ENCODE data around the gene MBD2. TPM values are rescaled to one million over a fixed set of nuclear protein-coding genes. Genes with fewer than 3 reads are reported as not detected.
A peak's percentile ranks its signal among the peaks of the same experiment; 100 is the strongest.
"Not testable (repeated sequence)": the region's sequence is repeated elsewhere in the genome, so short reads cannot be mapped to it uniquely, and the experiment has no call there.

Gene MBD2
- total RNA-seq, 1 experiment from 2014 or later, result 18.8 TPM

DNA sequence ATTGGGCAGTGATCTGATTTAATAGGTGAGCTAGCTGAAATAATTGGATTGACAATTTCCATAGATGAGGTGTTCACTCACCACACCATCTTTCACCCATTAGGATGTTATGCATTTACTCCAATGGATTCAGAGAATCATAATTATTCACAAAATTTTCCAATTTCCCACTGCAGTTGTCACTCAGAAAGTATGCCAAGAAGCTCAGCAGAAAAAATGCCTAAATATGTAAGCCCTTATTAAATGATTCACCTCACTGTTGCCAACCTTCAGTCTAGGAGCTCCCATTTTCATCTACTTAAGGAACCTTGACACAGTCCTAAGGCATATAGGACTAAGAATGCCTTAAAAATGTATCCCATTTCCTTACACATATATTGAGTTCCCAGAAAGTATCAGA, 94.3 kb downstream of the MBD2 start:
- no peaks in the 10 kb centered on the region for H3K36me3 ChIP-seq
- no peak for DNase-seq
- H3K4me1 ChIP-seq, result no peaks in the 10 kb centered on the region
- H3K9me3 ChIP-seq (replicated peaks), result no peaks in the 10 kb centered on the region
- no peaks in the 10 kb centered on the region for H3K27me3 ChIP-seq
- no peak overlapping the region for H3K4me3 ChIP-seq
- no peak overlapping the region for H3K27ac ChIP-seq

DNA sequence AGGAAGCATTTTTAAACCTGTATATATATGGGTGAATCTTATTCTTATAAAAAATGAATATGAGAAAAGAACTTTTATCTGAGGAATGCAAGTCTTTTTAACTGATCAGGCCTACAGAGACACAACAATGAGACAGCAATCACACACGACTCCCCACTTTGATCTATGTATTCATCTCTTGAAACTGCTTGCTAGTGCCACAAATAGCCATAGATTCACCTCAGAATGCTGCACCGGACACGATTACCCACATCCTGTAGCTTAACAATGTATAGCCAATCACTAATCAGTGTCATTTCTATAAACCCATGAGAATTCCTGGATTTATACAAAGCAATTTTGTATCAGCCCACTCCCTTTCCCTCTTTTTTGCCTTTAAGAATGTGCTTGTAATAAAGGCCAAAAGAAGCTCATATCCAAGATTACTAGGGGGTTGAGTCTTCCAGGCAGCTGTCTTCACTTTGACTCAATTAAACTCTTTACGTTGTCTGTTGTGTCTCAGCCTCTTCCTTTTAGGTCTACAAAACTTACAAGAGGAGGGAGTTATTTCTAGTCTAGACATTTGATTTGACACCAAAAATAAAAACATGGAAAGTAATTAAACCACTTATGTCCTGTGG, 94.9 kb downstream of the MBD2 start:
- Histone ChIP-seq H3K27ac (no peak overlapping the region), H3K27me3 (no peaks in the 10 kb centered on the region), H3K4me3 (no peak overlapping the region), H3K4me1 (no peaks in the 10 kb centered on the region), H3K9me3 (replicated peaks) (no peaks in the 10 kb centered on the region), H3K36me3 (no peaks in the 10 kb centered on the region)
- no peak for DNase-seq

DNA sequence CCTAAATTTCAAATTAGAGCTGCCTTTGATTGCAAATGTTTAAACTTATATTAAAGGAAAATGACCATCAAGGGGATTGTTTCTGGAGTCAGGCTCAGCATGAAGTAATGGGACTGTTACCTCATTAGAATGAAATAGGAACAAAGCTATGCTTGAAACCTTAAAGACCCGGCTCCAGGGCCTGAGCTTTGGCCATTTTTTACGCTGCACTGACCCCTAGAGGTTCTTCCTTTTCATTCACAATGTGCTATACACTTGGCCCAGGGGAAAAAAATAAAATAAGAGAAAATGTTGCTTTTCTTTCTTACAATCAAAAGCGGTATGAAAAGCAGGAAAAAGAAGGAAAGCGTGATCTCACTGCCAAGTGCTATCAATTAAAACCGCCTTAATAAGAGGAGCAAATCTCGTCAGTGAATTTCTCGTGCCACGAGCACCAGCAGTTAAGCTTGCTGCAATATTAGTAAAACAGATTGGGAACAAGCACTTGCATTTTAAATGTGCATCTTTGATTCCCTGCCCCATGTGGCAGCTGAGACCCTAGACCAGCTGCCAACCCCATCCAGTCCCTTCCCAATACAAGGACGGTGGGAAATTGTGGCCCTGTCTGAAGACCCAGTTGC, 96.6 kb downstream of the MBD2 start:
- Histone ChIP-seq H3K4me1 (no peaks in the 10 kb centered on the region), H3K36me3 (no peaks in the 10 kb centered on the region), H3K4me3 (no peak overlapping the region), H3K9me3 (replicated peaks) (no peaks in the 10 kb centered on the region), H3K27ac (no peak overlapping the region), H3K27me3 (no peaks in the 10 kb centered on the region)
- DNase-seq, result peak; percentile 28 to 68

DNA sequence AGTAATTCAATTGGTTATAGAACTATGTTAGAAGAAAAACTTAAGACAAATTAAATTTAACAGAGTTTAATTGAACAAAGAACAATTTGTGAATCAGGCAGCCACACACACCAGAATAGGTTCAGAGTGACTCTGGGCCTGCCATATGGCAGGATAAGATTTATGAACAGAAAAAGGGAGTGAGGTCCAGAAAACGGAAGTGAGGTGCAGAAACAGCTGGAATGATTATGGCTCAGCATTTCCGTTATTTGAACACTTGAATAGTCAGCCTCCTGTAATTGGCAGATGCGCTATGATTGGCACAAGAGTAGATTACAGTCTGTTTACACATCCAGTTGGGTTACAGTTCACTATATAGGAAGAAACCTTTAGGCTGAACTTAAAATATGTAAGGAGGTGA, 99.0 kb downstream of the MBD2 start:
- H3K9me3 ChIP-seq (replicated peaks), result 0 out of 2 replicates have a peak, but pooled peaks cover under 1% of the 10 kb centered on the region

DNA sequence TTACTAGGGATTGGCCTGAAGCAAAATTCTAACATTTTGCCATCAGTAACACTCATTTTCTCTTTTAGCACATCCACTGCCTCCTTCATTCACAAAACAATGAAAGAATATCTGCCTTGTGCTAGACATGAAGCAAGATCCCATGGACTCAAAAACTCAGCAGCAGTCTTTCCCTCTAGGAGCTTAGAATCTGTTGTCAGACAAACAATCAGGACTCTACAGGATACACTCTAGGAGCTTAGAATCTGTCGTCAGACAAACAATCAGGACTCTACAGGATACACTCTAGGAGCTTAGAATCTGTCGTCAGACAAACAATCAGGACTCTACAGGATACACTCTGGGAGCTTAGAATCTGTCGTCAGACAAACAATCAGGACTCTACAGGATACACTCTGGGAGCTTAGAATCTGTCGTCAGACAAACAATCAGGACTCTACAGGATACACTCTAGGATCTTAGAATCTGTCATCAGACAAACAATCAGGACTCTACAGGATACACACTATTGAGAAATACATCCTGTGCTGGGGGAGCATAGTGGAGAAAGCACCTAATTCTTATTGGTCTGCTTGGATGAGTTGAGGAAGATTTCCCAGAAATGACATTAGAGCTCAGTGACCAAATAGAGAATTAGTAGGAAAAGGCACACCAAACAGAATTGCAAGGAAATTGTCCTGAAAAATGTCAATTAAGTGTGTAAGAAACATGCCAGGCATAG, 100.6 kb downstream of the MBD2 start:
- not testable (repeated sequence) for H3K9me3 ChIP-seq (replicated peaks); H3K4me1 ChIP-seq; H3K36me3 ChIP-seq; H3K27ac ChIP-seq; H3K27me3 ChIP-seq; DNase-seq; H3K4me3 ChIP-seq

More for the DNA sequence above, 99.0 kb downstream of the MBD2 start:
- Histone ChIP-seq H3K4me3 (no peak overlapping the region), H3K27me3 (no peaks in the 10 kb centered on the region), H3K27ac (no peak overlapping the region), H3K4me1 (no peaks in the 10 kb centered on the region), H3K36me3 (no peaks in the 10 kb centered on the region)
- no peak for DNase-seq

DNA sequence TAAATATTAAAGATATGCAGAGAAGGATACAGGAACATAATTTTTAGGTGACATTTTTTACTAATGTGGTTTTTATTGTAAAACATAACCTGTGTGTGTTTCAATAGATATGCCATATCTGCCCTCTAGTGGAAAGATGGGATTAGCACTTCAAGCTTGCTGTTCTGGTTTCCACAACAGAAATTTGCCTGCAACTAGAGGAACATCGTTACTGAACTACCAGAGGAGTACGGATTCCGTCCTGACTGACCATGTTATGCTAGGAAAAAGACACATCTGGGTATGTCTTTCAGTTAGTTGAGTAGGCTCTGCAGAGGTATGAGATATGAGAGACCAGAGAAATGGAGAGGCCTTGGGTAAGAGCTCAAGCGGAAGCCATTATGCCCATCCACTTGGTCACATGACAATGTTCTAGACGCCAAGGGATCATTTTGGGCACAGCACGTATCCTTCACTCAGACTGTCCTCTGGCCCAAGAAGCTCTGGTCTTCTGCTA, 104.9 kb downstream of the MBD2 start:
- H3K4me1 ChIP-seq, result no peaks in the 10 kb centered on the region
- no peaks in the 10 kb centered on the region for H3K36me3 ChIP-seq
- H3K9me3 ChIP-seq (replicated peaks), result 0 out of 2 replicates have a peak, but pooled peaks cover 2% of the 10 kb centered on the region
- H3K27me3 ChIP-seq, result no peaks in the 10 kb centered on the region
- peak overlapping the region; percentile 59 for H3K4me3 ChIP-seq
- DNase-seq, result peak; percentile 28 to 70
- H3K27ac ChIP-seq, result no peak overlapping the region

DNA sequence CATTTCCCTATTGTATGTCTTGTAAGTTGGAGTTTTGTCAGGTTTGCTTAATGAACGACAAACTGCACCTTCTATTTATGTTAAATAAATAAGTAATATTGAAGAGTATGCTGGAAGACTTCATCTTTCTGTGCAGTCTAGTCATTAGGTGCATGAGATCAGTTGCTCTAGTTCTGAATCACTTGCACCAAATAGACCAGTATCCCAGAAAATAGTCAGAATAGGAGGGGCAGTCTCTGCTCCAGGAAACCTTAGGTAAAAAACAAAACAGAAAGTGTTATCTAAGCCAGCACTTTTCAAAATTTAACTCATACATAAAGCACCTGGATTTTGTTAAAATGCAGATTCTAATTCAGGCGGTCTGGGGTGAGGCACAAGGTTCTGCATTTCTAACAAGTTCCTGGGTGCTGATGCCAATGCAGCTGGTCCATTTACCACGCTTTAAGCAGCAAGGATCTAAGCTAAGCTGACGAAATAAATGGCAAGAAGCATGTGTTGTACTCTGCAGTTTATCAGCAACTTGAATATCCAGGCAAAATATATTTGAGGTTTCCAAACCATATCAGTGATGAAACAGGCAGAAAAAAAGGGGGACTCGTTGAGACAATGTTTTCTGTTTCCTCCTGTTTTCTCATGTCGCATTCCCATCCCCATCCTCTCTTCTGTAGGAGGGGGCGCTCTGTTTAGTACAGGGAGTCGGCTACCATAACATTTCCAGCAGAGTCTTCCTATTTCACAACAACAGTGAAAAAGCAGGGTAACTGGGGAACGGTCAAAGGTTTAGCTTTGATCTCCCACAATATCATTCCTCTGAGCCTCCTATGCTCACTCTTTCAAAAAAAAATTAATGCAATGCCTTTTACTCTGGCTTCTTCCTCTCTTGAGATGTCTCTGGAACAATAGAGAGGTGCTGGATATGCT, 106.4 kb downstream of the MBD2 start:
- H3K27me3 ChIP-seq, result no peaks in the 10 kb centered on the region

DNA sequence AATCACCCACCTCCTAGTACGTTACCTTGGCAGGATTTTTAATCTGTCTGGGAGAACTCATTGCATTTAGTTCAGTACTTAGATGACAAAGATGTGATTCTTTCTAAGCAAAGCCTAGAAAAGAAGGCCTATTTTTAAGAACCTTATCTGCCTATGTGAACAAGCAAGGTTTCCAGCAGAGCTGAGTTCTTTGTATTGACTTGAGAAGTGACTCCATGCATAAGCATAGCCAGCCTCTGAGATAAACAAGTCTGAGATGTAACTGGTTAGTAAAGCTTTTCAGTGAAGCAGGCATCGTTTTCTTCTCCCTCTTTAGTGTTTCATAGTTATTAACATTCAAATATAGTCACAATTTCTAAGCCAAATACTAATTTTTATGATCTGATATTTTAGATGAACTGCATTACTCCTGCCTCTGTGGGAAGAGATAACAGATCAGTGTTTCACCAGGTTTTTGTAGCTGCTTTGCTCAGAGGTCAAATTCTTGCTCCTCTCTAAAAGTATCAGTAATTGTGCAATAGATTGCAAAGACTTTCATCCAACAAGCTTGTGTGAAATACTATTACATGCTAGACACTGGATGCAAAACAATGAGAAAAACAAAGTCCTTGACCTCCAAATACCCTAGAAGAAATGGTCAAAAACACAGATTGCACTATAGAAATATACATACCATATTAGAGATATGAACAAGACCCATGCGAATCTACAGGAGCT, 107.8 kb downstream of the MBD2 start:
- H3K4me3 ChIP-seq, result no peak overlapping the region
- no peak for DNase-seq
- 0 out of 2 replicates have a peak, but pooled peaks cover 2% of the 10 kb centered on the region for H3K9me3 ChIP-seq (replicated peaks)
- H3K4me1 ChIP-seq, result no peaks in the 10 kb centered on the region
- H3K27ac ChIP-seq, result no peak overlapping the region
- no peaks in the 10 kb centered on the region for H3K36me3 ChIP-seq
- H3K27me3 ChIP-seq, result no peaks in the 10 kb centered on the region

More for the DNA sequence above, 106.4 kb downstream of the MBD2 start:
- no peaks in the 10 kb centered on the region for H3K36me3 ChIP-seq
- H3K9me3 ChIP-seq (replicated peaks), result 0 out of 2 replicates have a peak, but pooled peaks cover 2% of the 10 kb centered on the region
- no peak overlapping the region for H3K27ac ChIP-seq
- no peak overlapping the region for H3K4me3 ChIP-seq
- DNase-seq, result no peak
- no peaks in the 10 kb centered on the region for H3K4me1 ChIP-seq

DNA sequence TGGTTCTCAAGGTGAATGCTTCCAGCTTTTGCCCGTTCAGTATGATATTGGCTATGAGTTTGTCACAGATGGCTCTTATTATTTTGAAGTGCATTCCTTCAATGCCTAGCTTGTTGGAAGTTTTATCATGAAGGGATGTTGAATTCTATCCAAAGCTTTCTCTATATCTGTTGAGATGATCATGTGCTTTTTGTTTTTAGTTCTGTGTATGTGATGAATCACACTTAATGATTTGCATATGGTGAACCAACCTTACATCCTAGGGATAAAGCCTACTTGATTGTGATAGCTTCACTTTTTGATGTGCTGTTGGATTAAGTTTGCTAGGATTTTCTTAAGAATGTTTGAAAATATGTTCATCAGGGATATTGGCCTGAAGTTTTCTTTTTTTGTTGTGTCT, 112.1 kb downstream of the MBD2 start:
- Histone ChIP-seq H3K27ac (no peak overlapping the region), H3K36me3 (no peaks in the 10 kb centered on the region), H3K9me3 (replicated peaks) (no peaks in the 10 kb centered on the region), H3K27me3 (no peaks in the 10 kb centered on the region), H3K4me3 (no peak overlapping the region), H3K4me1 (no peaks in the 10 kb centered on the region)
- DNase-seq, result no peak

DNA sequence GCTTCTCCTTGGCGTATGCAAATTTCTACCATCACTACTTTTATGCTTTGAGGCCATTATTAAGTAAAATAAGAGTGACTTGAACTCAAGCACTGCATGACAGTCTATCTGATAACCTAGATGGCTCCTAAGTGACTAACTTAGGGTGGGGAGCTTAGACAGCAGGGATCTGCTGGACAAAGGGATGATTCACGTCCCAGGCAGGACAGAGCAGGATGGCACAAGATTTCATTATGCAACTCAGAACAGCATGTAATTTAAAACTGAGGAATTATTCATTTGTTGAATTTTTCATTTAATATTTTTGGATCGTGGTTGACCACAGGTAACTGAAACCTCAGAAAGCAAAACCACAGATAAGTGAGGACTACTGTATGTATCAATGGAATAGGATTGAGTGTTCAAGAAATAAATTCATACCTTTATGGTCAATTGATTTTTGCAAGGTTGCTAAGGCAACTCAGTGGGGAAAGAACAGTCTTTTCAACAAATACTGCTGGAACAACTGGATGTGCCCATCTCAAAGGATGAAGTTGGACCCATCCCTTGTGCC, 115.3 kb downstream of the MBD2 start:
- no peak for DNase-seq
- no peaks in the 10 kb centered on the region for H3K4me1 ChIP-seq

DNA sequence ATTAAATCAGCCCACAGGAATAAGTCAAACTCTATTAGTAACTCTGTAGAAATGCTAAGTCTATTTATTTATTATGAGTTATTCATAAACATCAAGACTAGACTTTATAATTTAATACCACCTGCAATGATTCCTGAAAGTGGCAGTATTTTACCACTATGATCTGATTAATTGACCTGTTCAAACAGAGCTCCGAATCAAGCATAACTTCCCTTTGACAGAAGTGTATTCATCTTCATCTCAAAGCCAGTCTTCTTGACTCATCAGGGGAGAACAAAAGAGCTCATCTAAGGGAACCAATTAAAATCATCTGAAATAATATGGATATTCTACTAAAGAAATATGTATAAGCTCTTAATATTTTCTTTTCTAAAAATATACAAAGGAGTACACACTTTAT, 122.3 kb downstream of the MBD2 start:
- Histone ChIP-seq H3K27me3 (no peaks in the 10 kb centered on the region), H3K4me3 (no peak overlapping the region), H3K36me3 (no peaks in the 10 kb centered on the region), H3K27ac (no peak overlapping the region), H3K4me1 (no peaks in the 10 kb centered on the region), H3K9me3 (replicated peaks) (no peaks in the 10 kb centered on the region)
- no peak for DNase-seq

More for the DNA sequence above, 115.3 kb downstream of the MBD2 start:
- Histone ChIP-seq H3K27ac (no peak overlapping the region), H3K9me3 (replicated peaks) (no peaks in the 10 kb centered on the region), H3K4me3 (no peak overlapping the region), H3K36me3 (no peaks in the 10 kb centered on the region), H3K27me3 (no peaks in the 10 kb centered on the region)

Measured in SJCRH30 (cell line).